OCI-LY3 (cell line): ENCODE measurements around the gene RAPGEF2.

Experiments used
- EZH2phosphoT487 ChIP-seq: fragments of 200-600 bp; shearing (Covaris generic); IDR thresholded peaks from 2 replicates; pipeline ENCODE4 v1.6.1; 2018; ENCODE audit warnings: antibody characterized with exemption, mixed run types, low read depth
- TF ChIP-seq, protein P1 (sequence below): fragments of 200-600, 300-600 bp; sonication (generic); IDR thresholded peaks from 2 replicates; pipeline ENCODE4 v1.5.1; 2014; ENCODE audit warnings: antibody characterized with exemption, low read length, low read depth

DNA sequence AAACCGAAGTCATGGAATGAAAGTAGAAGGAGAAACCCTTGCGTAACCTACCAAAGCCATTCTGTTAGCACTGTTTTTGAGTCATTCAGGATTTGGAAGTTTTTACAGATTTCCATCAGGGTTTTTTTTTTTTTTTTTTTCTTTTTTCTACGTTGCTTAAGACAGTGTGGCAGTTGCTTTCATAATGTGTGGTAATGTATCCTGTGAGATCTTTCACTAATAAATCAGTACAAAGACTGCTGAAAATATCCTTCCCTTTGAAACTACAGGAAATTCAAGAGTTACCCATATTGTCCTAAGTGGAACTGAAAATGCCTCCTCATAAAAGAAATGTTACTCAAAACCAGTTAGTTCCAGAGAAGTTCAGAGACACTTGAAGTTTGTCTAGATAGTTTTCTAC is 137.8 kb downstream of the RAPGEF2 start:
- TF ChIP-seq EZH2phosphoT487, result no peak
- TF ChIP-seq, protein P1, sequence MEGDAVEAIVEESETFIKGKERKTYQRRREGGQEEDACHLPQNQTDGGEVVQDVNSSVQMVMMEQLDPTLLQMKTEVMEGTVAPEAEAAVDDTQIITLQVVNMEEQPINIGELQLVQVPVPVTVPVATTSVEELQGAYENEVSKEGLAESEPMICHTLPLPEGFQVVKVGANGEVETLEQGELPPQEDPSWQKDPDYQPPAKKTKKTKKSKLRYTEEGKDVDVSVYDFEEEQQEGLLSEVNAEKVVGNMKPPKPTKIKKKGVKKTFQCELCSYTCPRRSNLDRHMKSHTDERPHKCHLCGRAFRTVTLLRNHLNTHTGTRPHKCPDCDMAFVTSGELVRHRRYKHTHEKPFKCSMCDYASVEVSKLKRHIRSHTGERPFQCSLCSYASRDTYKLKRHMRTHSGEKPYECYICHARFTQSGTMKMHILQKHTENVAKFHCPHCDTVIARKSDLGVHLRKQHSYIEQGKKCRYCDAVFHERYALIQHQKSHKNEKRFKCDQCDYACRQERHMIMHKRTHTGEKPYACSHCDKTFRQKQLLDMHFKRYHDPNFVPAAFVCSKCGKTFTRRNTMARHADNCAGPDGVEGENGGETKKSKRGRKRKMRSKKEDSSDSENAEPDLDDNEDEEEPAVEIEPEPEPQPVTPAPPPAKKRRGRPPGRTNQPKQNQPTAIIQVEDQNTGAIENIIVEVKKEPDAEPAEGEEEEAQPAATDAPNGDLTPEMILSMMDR, result no peak
